HG02642 (cell line): Measurements from ENCODE around the gene PLEKHA7.
"Not testable (repeated sequence)": the region's sequence is repeated elsewhere in the genome, so short reads cannot be mapped to it uniquely, and the experiment has no call there.

Source experiments
- ATAC-seq: cut with Tn5 transposase; IDR thresholded peaks from one replicate; pipeline ENCODE4 v1.9.1; 2021; ENCODE audit warnings: mild to moderate bottlenecking; ENCODE audit not compliant: unreplicated experiment, poor library complexity

The PLEKHA7 gene

GRCh38 chr11:16918543-16919182 lies 95.6 kb downstream of the PLEKHA7 start:
- not testable (repeated sequence) for ATAC-seq

- no peak for ATAC-seq
These were observed 96.3 kb downstream of the PLEKHA7 start for GRCh38 chr11:16917941-16918340.

GRCh38 chr11:16912692-16913111 lies 101.5 kb downstream of the PLEKHA7 start:
- ATAC-seq = no peak

- no peak for ATAC-seq
These were observed 102.6 kb downstream of the PLEKHA7 start for GRCh38 chr11:16911658-16912057.

- ATAC-seq = no peak
These were observed 103.0 kb downstream of the PLEKHA7 start for GRCh38 chr11:16911186-16911585.

- peak; percentile 72 for ATAC-seq
These were observed 104.7 kb downstream of the PLEKHA7 start for GRCh38 chr11:16909359-16910035.

GRCh38 chr11:16905375-16905774 lies 108.8 kb downstream of the PLEKHA7 start:
- no peak for ATAC-seq

- ATAC-seq = not testable (repeated sequence)
These were observed 109.5 kb downstream of the PLEKHA7 start for GRCh38 chr11:16904761-16905160.

- ATAC-seq = peak; percentile 71
These were observed 111.3 kb downstream of the PLEKHA7 start for GRCh38 chr11:16902781-16903378.

GRCh38 chr11:16902182-16902581 lies 112.0 kb downstream of the PLEKHA7 start:
- ATAC-seq = peak; percentile 76

- no peak for ATAC-seq
These were observed 113.7 kb downstream of the PLEKHA7 start for GRCh38 chr11:16900491-16900890.

- ATAC-seq = no peak
These were observed 114.4 kb downstream of the PLEKHA7 start for GRCh38 chr11:16899708-16900303.

- no peak for ATAC-seq
These were observed 115.8 kb downstream of the PLEKHA7 start for GRCh38 chr11:16898274-16898985.

- ATAC-seq = no peak
These were observed 116.6 kb downstream of the PLEKHA7 start for GRCh38 chr11:16897470-16898061.

GRCh38 chr11:16896729-16897469 lies 117.3 kb downstream of the PLEKHA7 start:
- ATAC-seq = no peak

- ATAC-seq = no peak
These were observed 118.9 kb downstream of the PLEKHA7 start for GRCh38 chr11:16895306-16895705.

GRCh38 chr11:16893456-16894066 lies 120.7 kb downstream of the PLEKHA7 start:
- ATAC-seq = no peak

GRCh38 chr11:16891964-16892363 lies 122.2 kb downstream of the PLEKHA7 start:
- ATAC-seq = no peak

GRCh38 chr11:16891165-16891564 lies 123.0 kb downstream of the PLEKHA7 start:
- no peak for ATAC-seq
